Measurements from ENCODE around the gene PHACTR1.

GRCh38 chr6:12798326-12798725 is 81.8 kb downstream of the PHACTR1 start:
- TF ChIP-seq, protein P1, sequence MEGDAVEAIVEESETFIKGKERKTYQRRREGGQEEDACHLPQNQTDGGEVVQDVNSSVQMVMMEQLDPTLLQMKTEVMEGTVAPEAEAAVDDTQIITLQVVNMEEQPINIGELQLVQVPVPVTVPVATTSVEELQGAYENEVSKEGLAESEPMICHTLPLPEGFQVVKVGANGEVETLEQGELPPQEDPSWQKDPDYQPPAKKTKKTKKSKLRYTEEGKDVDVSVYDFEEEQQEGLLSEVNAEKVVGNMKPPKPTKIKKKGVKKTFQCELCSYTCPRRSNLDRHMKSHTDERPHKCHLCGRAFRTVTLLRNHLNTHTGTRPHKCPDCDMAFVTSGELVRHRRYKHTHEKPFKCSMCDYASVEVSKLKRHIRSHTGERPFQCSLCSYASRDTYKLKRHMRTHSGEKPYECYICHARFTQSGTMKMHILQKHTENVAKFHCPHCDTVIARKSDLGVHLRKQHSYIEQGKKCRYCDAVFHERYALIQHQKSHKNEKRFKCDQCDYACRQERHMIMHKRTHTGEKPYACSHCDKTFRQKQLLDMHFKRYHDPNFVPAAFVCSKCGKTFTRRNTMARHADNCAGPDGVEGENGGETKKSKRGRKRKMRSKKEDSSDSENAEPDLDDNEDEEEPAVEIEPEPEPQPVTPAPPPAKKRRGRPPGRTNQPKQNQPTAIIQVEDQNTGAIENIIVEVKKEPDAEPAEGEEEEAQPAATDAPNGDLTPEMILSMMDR (IDR thresholded peaks at IDR 0.05): no peak
- TF ChIP-seq POLR2A (IDR thresholded peaks at IDR 0.05): no peak
